ENCODE measurements around the gene PPWD1. TPM values are rescaled to one million over a fixed set of nuclear protein-coding genes. Genes with fewer than 3 reads are reported as not detected.

The PPWD1 gene
- total RNA-seq, 1 donor from 2014 or later = 53.3 TPM

GRCh38 chr5:65544473-65544872 lies 18.6 kb upstream of the PPWD1 start:
- no peak overlapping the region for H3K27ac Mint-ChIP-seq
- no peak for DNase-seq (ENCODE audit: low spot score in 2 of 2, unreplicated experiment in 2 of 2)
- no peaks in the 10 kb centered on the region for H3K27me3 Mint-ChIP-seq (ENCODE audit: low read depth)
- peaks cover 5% of the 10 kb centered on the region for H3K9me3 Mint-ChIP-seq
- no peaks in the 10 kb centered on the region for H3K4me1 Mint-ChIP-seq
- TF ChIP-seq CTCF (IDR thresholded peaks at IDR 0.05; ENCODE audit: unreplicated experiment) = no peak
- H3K36me3 Mint-ChIP-seq = peaks cover 24% of the 10 kb centered on the region
- H3K4me3 Mint-ChIP-seq = no peak overlapping the region

- H3K27ac Mint-ChIP-seq = no peak overlapping the region
- DNase-seq (ENCODE audit: low spot score in 2 of 2, unreplicated experiment in 2 of 2) = no peak
- no peak overlapping the region for H3K4me3 Mint-ChIP-seq
- no peaks in the 10 kb centered on the region for H3K27me3 Mint-ChIP-seq (ENCODE audit: low read depth)
- H3K36me3 Mint-ChIP-seq = peaks cover 33% of the 10 kb centered on the region
- peaks cover 8% of the 10 kb centered on the region for H3K9me3 Mint-ChIP-seq
- H3K4me1 Mint-ChIP-seq = no peaks in the 10 kb centered on the region
- TF ChIP-seq CTCF (IDR thresholded peaks at IDR 0.05; ENCODE audit: unreplicated experiment) = no peak
Measured at GRCh38 chr5:65546141-65546540, 17.0 kb upstream of the PPWD1 start.

DNA sequence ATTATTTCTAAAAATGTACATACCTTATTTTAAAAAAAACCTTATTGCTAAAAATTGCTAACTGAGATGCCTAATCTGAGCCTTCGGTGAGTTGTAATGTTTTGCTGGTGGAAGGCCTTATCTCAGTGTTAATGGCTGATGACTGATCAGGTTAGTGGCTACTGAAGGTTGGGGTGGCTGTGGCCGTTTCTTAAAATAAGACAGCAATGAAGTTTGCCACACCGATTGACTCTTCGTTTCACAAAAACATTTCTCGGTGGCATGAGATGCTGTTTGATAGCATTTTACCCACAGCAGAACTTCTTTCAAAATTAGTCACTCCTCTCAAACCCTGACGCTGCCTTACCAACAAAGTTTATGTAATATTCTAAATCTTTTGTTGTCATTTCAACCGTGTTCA lies 14.8 kb upstream of the PPWD1 start:
- TF ChIP-seq CTCF (IDR thresholded peaks at IDR 0.05; ENCODE audit: unreplicated experiment) = no peak
- Mint-ChIP-seq H3K27me3 (ENCODE audit: low read depth) (no peaks in the 10 kb centered on the region), H3K36me3 (peaks cover 29% of the 10 kb centered on the region), H3K9me3 (peaks cover 8% of the 10 kb centered on the region), H3K4me3 (no peak overlapping the region), H3K4me1 (no peaks in the 10 kb centered on the region), H3K27ac (no peak overlapping the region)
- DNase-seq (ENCODE audit: low spot score in 2 of 2, unreplicated experiment in 2 of 2) = no peak

GRCh38 chr5:65553941-65554340 lies 9.2 kb upstream of the PPWD1 start:
- Mint-ChIP-seq H3K27ac (no peak overlapping the region), H3K4me1 (no peaks in the 10 kb centered on the region), H3K9me3 (peaks cover 4% of the 10 kb centered on the region), H3K27me3 (ENCODE audit: low read depth) (no peaks in the 10 kb centered on the region), H3K36me3 (peaks cover 12% of the 10 kb centered on the region), H3K4me3 (no peak overlapping the region)
- no peak for DNase-seq (ENCODE audit: low spot score in 2 of 2, unreplicated experiment in 2 of 2)
- TF ChIP-seq CTCF (IDR thresholded peaks at IDR 0.05; ENCODE audit: unreplicated experiment) = no peak

GRCh38 chr5:65555287-65555686 lies 7.8 kb upstream of the PPWD1 start:
- DNase-seq (ENCODE audit: low spot score in 2 of 2, unreplicated experiment in 2 of 2) = no peak
- H3K27ac Mint-ChIP-seq = no peak overlapping the region
- H3K36me3 Mint-ChIP-seq = peaks cover 3% of the 10 kb centered on the region

More at GRCh38 chr5:65555287-65555686, 7.8 kb upstream of the PPWD1 start:
- no peaks in the 10 kb centered on the region for H3K27me3 Mint-ChIP-seq (ENCODE audit: low read depth)
- H3K4me3 Mint-ChIP-seq = no peak overlapping the region
- TF ChIP-seq CTCF (IDR thresholded peaks at IDR 0.05; ENCODE audit: unreplicated experiment) = no peak
- no peaks in the 10 kb centered on the region for H3K4me1 Mint-ChIP-seq
- H3K9me3 Mint-ChIP-seq = no peaks in the 10 kb centered on the region
